ENCODE measurements around the gene BICDL2. TPM values are rescaled to one million over a fixed set of nuclear protein-coding genes. Genes with fewer than 3 reads are reported as not detected.

Gene BICDL2
- total and polyA plus RNA-seq, 12 donors: 0.14 to 0.31 (median 0.22) TPM; not detected in 8

- Histone ChIP-seq H3K4me1 (replicated peaks in 1 of 2) (peaks cover 4 to 29% of the 10 kb centered on the region in 2 donors), H3K27ac (no peak overlapping the region), H3K9me3 (replicated peaks in 1 of 3) (no peaks in the 10 kb centered on the region), H3K4me3 (peak overlapping the region in 1 of 4 donors; percentile 12), H3K36me3 (replicated peaks in 1 of 2) (peaks cover 0 to 16% of the 10 kb centered on the region in 2 donors), H3K27me3 (peaks cover 21% of the 10 kb centered on the region)
- intact Hi-C loops (cut with DNase I): loop anchor here in 1 of 2 donors (2.0 kb wide), 1 partner anchor 25 kb away; no protein-coding TSS in a partner anchor
- DNase-seq: peak; percentile 84 to 92 (median 89)
- peak in 1 of 2 donors; percentile 22 for TF ChIP-seq POLR2A (IDR thresholded peaks at IDR 0.05)
- TF ChIP-seq CTCF (IDR thresholded peaks at IDR 0.05): peak; percentile 53 to 80 (median 71)
- 10 to 14% (median 12%) methylated on average over 22 to 58 of the region's 58 CpGs for WGBS, 4 donors
Measured at GRCh38 chr16:3027983-3028715, 8.6 kb downstream of the BICDL2 start.

DNA sequence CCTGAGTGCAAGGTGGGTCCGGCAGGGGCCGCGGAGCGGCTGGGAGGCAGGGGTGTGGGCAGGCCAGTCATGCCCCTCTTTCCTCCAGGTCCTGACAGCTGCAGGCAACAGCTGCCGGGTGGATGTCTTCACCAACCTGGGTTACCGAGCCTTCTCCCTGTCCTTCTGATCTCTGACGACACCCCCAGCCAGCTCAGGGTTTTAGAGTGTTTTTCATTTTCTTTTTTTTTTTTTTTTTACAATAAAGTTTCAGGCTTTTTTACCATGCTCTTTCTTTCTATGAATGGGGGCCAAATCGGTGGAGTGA is 9.3 kb downstream of the BICDL2 start:
- Histone ChIP-seq H3K27ac (no peak overlapping the region), H3K9me3 (replicated peaks in 1 of 3) (no peaks in the 10 kb centered on the region), H3K36me3 (replicated peaks in 1 of 2) (peaks cover 0 to 16% of the 10 kb centered on the region in 2 donors), H3K4me1 (replicated peaks in 1 of 2) (peaks cover 11 to 36% of the 10 kb centered on the region in 2 donors), H3K27me3 (peaks cover 21% of the 10 kb centered on the region), H3K4me3 (no peak overlapping the region)
- 86 to 96% (median 93%) methylated on average over 8 of the region's 8 CpGs for WGBS, 4 donors
- intact Hi-C loops (cut with DNase I): no loop called here
- no peak for DNase-seq
- TF ChIP-seq CTCF (IDR thresholded peaks at IDR 0.05) (no peak), POLR2A (IDR thresholded peaks at IDR 0.05) (no peak)

DNA sequence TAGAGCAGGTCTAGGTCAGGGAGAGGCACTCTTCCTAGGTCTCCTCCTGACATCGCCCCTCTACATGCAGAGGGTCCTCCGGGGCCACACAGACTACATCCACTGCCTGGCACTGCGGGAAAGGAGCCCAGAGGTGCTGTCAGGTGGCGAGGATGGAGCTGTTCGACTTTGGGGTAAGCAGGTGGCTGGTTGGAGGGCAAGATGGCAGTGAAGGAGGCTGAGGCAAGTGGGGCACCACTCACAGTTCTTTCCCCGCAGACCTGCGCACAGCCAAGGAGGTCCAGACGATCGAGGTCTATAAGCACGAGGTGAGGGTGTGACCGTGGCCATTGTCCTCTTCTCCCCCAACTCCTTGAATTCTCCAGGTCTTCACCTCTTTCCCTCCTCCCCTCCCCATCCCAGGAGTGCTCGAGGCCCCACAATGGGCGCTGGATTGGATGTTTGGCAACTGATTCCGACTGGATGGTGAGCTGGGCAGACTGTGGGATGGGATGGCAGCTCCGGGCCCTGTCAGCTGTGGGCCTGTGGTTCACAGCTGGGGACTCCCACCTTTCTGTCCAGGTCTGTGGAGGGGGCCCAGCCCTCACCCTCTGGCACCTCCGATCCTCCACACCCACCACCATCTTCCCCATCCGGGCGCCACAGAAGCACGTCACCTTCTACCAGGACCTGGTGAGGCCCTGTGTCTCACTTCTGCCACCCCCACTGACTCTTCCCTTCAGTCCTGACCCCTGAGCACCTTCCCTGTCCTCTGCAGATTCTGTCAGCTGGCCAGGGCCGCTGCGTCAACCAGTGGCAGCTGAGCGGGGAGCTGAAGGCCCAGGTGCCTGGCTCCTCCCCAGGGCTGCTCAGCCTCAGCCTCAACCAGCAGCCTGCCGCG is 9.9 kb downstream of the BICDL2 start:
- intact Hi-C loops (cut with DNase I): no loop called here
- Histone ChIP-seq H3K36me3 (replicated peaks in 1 of 2) (peaks cover 0 to 16% of the 10 kb centered on the region in 2 donors), H3K4me1 (replicated peaks in 1 of 2) (peaks cover 17 to 42% of the 10 kb centered on the region in 2 donors), H3K27me3 (peaks cover 21% of the 10 kb centered on the region), H3K27ac (no peak overlapping the region), H3K9me3 (replicated peaks in 1 of 3) (no peaks in the 10 kb centered on the region), H3K4me3 (no peak overlapping the region)
- 95 to 98% (median 95%) methylated on average over 21 to 24 of the region's 24 CpGs for WGBS, 4 donors
- TF ChIP-seq CTCF (IDR thresholded peaks at IDR 0.05): no peak
- no peak for TF ChIP-seq POLR2A (IDR thresholded peaks at IDR 0.05)
- peak in 1 of 7 donors; percentile 28 for DNase-seq

DNA sequence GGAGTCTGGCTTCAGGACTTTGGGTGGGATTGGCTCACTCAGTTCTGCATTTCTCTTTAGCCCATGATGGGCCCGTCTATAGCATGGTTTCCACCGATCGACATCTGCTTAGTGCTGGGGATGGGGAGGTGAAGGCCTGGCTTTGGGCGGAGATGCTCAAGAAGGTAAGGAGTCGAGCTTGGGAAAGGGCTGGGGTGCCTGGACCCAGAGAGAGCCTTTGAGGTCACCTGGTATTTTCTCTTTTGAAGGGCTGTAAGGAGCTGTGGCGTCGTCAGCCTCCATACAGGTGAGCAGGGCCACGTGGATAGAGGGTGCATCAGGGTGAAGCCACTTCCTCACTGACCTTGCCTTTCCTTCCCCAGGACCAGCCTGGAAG is 10.8 kb downstream of the BICDL2 start:
- intact Hi-C loops (cut with DNase I): no loop called here
- H3K36me3 ChIP-seq (replicated peaks in 1 of 2): peaks cover 0 to 16% of the 10 kb centered on the region in 2 donors
- peak in 1 of 7 donors; percentile 17 for DNase-seq
- H3K4me1 ChIP-seq (replicated peaks in 1 of 2): peaks cover 25 to 50% of the 10 kb centered on the region in 2 donors
- H3K4me3 ChIP-seq: no peak overlapping the region
- WGBS, 4 donors: 92 to 96% (median 93%) methylated on average over 8 of the region's 8 CpGs
- H3K27ac ChIP-seq: no peak overlapping the region
- no peaks in the 10 kb centered on the region for H3K9me3 ChIP-seq (replicated peaks in 1 of 3)
- peaks cover 20% of the 10 kb centered on the region for H3K27me3 ChIP-seq
- no peak for TF ChIP-seq CTCF (IDR thresholded peaks at IDR 0.05)
- TF ChIP-seq POLR2A (IDR thresholded peaks at IDR 0.05): no peak
